Measurements from ENCODE around the gene SERPINE1.
"Not testable (repeated sequence)": the region's sequence is repeated elsewhere in the genome, so short reads cannot be mapped to it uniquely, and the experiment has no call there.

SERPINE1 gene

DNA sequence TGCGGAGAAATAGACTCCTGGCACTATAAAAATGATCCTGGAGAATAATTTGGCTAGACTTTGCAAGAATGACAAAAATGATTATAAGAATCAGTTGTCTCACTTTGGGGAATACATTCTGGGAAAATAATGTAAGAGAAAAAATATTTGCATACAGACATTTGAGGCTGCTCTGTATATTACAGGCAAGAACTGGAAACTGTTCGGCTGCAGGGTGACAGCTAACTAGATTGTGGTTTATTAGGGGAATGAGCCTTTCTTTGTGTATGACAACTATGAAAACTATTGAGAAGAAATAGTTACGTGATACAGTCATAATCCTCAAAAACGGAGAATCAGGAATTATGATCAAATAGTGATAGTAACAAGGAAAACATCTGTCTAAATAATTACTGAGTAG is 33.0 kb upstream of the SERPINE1 start:
- Histone ChIP-seq H3K4me1 (ENCODE audit: insufficient read depth, low read length) (peaks cover 4% of the 10 kb centered on the region), H3K9ac (ENCODE audit: low read length) (no peak overlapping the region), H3K4me3 (ENCODE audit: low read depth in 1 of 2, low read length in 2 of 2) (no peak overlapping the region), H3K9me3 (ENCODE audit: low read length) (no peaks in the 10 kb centered on the region), H3K27ac (ENCODE audit: low read depth, low read length) (no peak overlapping the region), H3K36me3 (ENCODE audit: insufficient read depth, low read length) (peaks cover 13% of the 10 kb centered on the region), H3K27me3 (ENCODE audit: control insufficient read depth in 1 of 2, insufficient read depth in 2 of 2, low read length in 2 of 2) (no peaks in the 10 kb centered on the region)

DNA sequence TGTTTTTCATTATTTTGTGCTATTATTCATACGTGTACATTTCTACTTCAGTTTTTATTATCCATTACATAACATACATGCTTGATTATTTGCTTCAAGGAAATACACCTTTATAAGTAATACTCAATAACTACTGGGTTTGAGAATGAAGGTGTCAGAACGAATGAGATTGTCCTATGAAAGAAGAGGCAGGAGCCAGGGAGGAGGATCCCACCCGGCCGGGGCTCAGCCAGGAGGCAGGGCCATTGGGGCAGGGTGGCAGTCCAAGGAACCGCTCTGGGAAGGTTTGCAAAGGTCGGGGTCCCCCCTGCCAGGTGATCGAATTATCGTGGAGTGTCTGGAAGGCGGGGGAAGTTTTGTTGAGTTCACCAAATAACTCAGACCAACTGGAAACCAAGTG is 32.5 kb upstream of the SERPINE1 start:
- H3K27me3 ChIP-seq (ENCODE audit: control insufficient read depth in 1 of 2, insufficient read depth in 2 of 2, low read length in 2 of 2) = no peaks in the 10 kb centered on the region
- no peak overlapping the region for H3K27ac ChIP-seq (ENCODE audit: low read depth, low read length)
- H3K9ac ChIP-seq (ENCODE audit: low read length) = no peak overlapping the region

DNA sequence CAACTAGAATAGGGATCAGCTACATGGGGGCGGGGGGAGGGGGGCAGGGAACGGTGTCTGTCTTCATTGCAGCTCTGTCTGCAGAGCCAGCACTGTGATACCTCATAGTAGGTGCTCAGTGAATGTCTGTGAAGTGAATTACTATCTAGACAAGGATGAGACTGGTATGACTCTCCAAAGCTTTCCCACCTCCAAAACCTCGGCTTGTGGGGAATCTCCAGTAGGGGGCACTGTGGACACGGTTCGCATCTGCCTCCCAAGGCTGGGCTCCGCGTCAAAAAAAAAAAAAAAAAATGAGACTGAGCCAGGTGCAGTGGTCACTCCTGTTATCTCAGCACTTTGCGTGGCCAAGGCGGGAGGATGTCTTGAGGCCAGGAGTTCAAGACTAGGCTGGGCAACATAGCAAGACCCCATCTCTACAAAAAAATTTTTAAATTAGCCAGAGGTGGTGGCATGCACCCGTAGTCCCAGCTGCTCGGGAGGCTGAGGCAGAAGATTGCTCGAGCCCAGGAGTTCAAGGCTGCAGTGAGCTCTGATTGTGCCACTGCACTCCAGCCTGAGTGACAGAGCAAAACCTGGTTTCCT is 32.0 kb upstream of the SERPINE1 start:
- Histone ChIP-seq H3K27me3 (ENCODE audit: control insufficient read depth in 1 of 2, insufficient read depth in 2 of 2, low read length in 2 of 2) (no peaks in the 10 kb centered on the region), H3K4me3 (ENCODE audit: low read depth in 1 of 2, low read length in 2 of 2) (no peak overlapping the region), H3K36me3 (ENCODE audit: insufficient read depth, low read length) (peaks cover 6% of the 10 kb centered on the region), H3K9ac (ENCODE audit: low read length) (no peak overlapping the region), H3K9me3 (ENCODE audit: low read length) (no peaks in the 10 kb centered on the region), H3K4me1 (ENCODE audit: insufficient read depth, low read length) (peaks cover 8% of the 10 kb centered on the region), H3K27ac (ENCODE audit: low read depth, low read length) (no peak overlapping the region)

More for the DNA sequence above, 32.5 kb upstream of the SERPINE1 start:
- H3K9me3 ChIP-seq (ENCODE audit: low read length) = no peaks in the 10 kb centered on the region
- no peak overlapping the region for H3K4me3 ChIP-seq (ENCODE audit: low read depth in 1 of 2, low read length in 2 of 2)
- H3K36me3 ChIP-seq (ENCODE audit: insufficient read depth, low read length) = peaks cover 9% of the 10 kb centered on the region
- H3K4me1 ChIP-seq (ENCODE audit: insufficient read depth, low read length) = peaks cover 4% of the 10 kb centered on the region

DNA sequence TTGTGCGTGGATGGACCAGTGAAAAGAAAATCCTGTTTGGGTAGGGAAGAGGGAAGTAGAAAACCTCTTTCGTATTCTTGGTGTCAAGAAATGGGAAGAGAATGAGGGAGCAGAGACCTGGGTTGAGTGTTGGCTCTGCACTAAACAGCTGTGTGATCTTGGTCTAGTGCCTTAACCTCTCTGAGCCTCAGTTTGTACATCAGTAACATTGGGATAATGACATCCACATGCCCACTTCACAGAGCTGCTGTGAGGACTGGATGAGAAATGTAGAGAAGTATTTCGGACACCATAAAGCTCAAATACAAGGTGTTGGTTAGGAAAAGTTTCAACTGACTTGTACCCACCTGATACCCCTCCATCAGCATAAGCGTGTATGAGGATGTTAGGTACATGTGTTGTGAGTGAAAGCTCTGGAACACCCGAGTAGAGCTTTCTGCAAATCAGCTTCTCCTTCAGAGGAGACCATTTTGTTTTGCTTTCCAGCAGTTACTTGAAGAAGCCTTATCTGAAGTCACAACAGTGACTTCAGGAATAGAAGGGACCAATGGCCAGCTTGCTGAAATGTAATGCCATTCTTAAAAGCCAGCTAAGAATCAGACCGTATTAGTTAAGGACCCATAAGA is 30.5 kb upstream of the SERPINE1 start:
- Histone ChIP-seq H3K27ac (ENCODE audit: low read depth, low read length) (no peak overlapping the region), H3K9me3 (ENCODE audit: low read length) (no peaks in the 10 kb centered on the region), H3K4me3 (ENCODE audit: low read depth in 1 of 2, low read length in 2 of 2) (no peak overlapping the region), H3K27me3 (ENCODE audit: control insufficient read depth in 1 of 2, insufficient read depth in 2 of 2, low read length in 2 of 2) (no peaks in the 10 kb centered on the region), H3K9ac (ENCODE audit: low read length) (no peak overlapping the region), H3K36me3 (ENCODE audit: insufficient read depth, low read length) (no peaks in the 10 kb centered on the region), H3K4me1 (ENCODE audit: insufficient read depth, low read length) (peaks cover 16% of the 10 kb centered on the region)

DNA sequence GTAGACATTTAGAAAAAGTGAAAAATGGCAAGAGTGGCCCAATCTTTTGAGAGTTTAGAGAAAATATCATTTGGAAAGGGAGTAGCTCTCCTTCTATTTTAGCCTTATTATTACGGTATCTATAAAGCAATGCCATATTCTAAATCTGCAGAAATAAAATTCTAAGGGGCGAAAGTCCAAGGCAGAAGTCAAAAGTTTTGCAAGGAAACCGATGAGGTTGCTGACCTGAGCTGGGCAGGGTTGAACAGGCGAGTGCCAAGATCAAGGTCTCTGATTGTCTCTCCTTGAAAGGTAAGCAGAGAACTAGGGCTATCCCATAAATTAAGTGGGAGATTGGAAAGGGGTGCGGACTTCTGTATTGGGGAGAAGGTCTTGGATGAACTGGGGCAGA is 30.0 kb upstream of the SERPINE1 start:
- Histone ChIP-seq H3K4me3 (ENCODE audit: low read depth in 1 of 2, low read length in 2 of 2) (no peak overlapping the region), H3K9ac (ENCODE audit: low read length) (no peak overlapping the region), H3K4me1 (ENCODE audit: insufficient read depth, low read length) (peaks cover 16% of the 10 kb centered on the region), H3K27me3 (ENCODE audit: control insufficient read depth in 1 of 2, insufficient read depth in 2 of 2, low read length in 2 of 2) (no peaks in the 10 kb centered on the region), H3K9me3 (ENCODE audit: low read length) (no peaks in the 10 kb centered on the region), H3K36me3 (ENCODE audit: insufficient read depth, low read length) (no peaks in the 10 kb centered on the region), H3K27ac (ENCODE audit: low read depth, low read length) (no peak overlapping the region)

DNA sequence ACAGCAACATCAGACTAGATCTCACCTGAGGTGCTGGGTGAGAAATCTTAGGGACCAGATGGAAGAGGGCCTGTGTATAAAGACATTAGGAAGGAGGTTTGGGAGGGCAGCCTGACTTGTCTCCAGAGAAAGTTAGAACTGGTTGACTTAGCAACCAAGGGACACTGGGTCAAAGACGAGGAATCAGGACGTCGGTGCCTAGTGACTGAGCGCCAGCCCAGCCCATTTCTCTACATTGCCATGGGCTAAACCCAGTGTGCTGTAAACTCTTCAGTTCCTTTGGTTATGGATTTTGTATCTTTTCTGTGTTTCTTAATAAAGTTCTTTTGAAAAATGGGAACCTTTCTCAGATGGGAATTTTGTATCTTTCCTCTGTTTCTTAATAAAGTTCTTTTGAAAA is 29.3 kb upstream of the SERPINE1 start:
- H3K4me1 ChIP-seq (ENCODE audit: insufficient read depth, low read length) = peaks cover 16% of the 10 kb centered on the region
- no peak overlapping the region for H3K9ac ChIP-seq (ENCODE audit: low read length)
- H3K27ac ChIP-seq (ENCODE audit: low read depth, low read length) = no peak overlapping the region
- H3K4me3 ChIP-seq (ENCODE audit: low read depth in 1 of 2, low read length in 2 of 2) = no peak overlapping the region
- no peaks in the 10 kb centered on the region for H3K36me3 ChIP-seq (ENCODE audit: insufficient read depth, low read length)
- H3K27me3 ChIP-seq (ENCODE audit: control insufficient read depth in 1 of 2, insufficient read depth in 2 of 2, low read length in 2 of 2) = no peaks in the 10 kb centered on the region
- no peaks in the 10 kb centered on the region for H3K9me3 ChIP-seq (ENCODE audit: low read length)

DNA sequence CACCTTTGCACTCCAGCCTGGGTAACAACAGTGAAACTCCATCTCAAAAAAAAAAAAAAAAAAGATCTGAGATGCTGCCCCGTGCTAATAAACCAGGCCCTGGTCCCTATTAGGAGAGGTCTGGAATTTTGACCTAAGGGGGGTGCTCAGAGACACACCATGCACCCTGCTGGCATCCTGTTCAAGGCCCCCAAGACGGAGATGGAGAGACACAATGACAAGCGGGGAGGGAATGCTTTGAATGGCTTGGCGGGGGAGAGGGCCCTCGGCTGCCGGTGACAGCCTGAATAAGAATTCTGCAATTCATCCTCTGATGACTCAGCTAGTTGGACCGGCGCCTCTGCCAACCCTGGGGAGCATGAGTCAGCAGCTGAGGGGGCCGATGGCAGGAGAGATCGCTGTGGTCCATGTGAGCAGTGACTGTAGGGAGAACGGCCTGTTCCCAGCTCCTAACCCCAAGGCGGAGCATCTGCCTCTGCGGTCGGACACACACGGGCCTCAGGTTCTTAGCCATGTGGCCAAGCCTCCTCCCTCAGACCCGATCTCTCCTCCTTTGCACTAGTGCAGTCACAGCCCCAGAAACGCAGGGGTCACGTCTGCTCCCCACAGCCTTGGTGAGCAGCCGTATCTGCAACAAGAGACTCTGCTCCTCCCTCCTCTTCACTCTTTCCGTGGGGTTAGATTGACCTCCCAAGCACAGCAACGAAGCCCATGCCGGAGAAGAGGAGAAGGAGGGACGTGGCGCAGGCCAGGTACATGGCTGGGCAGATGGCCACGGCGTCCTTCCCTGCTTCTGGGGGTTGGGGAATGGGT is 26.7 kb upstream of the SERPINE1 start:
- peaks cover 16% of the 10 kb centered on the region for H3K4me1 ChIP-seq (ENCODE audit: insufficient read depth, low read length)
- no peaks in the 10 kb centered on the region for H3K36me3 ChIP-seq (ENCODE audit: insufficient read depth, low read length)
- H3K9ac ChIP-seq (ENCODE audit: low read length) = no peak overlapping the region
- H3K4me3 ChIP-seq (ENCODE audit: low read depth in 1 of 2, low read length in 2 of 2) = no peak overlapping the region
- no peaks in the 10 kb centered on the region for H3K27me3 ChIP-seq (ENCODE audit: control insufficient read depth in 1 of 2, insufficient read depth in 2 of 2, low read length in 2 of 2)
- peak overlapping the region; percentile 52 for H3K27ac ChIP-seq (ENCODE audit: low read depth, low read length)
- no peaks in the 10 kb centered on the region for H3K9me3 ChIP-seq (ENCODE audit: low read length)

DNA sequence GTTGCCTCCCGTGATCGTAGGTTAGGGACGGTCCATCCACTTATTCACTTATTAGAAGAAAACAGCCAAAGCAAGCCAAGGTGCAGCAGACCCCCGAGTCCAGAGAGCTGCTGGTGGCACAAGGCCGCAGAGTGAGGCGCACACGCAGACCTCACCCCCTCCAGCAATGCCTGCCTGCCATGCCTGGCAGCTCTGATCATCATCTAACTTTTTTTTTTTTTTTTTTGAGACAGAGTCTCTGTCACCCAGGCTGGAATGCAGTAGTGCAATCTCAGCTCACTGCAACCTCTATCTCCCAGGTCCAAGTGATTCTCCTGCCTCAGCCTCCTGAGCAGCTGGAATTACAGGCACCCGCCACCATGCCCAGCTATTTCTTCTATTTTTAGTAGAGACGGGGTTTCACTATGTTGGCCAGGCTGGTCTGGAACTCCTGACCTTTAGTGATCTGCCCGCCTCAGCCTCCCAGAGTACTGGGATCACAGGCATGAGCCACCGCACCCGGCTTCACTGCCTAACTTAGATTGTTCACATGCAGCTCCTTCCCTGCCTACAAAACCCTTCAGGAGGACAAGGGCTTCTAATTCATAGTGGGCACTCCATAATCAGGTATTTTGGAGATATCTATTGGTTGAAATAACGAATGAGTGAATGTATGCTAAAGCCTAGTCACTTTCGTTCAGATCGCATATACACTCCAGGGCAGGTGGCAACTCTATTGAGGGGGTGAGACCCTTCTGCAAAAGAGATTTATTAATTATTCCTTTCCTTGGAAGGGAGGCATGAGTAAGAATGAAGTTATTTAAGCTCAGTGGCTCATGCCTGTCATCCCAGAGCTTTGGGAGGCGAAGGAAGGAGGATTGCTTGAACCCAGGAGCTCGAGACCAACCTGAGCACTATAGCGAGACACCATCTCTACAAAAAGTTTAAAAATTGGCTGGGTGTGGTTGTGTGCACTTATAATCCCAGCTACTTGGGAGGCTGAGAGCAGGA is 25.8 kb upstream of the SERPINE1 start:
- no peaks in the 10 kb centered on the region for H3K36me3 ChIP-seq (ENCODE audit: insufficient read depth, low read length)
- no peak overlapping the region for H3K27ac ChIP-seq (ENCODE audit: low read depth, low read length)
- H3K9ac ChIP-seq (ENCODE audit: low read length) = no peak overlapping the region
- H3K4me3 ChIP-seq (ENCODE audit: low read depth in 1 of 2, low read length in 2 of 2) = no peak overlapping the region
- no peaks in the 10 kb centered on the region for H3K27me3 ChIP-seq (ENCODE audit: control insufficient read depth in 1 of 2, insufficient read depth in 2 of 2, low read length in 2 of 2)
- H3K9me3 ChIP-seq (ENCODE audit: low read length) = no peaks in the 10 kb centered on the region
- peaks cover 16% of the 10 kb centered on the region for H3K4me1 ChIP-seq (ENCODE audit: insufficient read depth, low read length)

DNA sequence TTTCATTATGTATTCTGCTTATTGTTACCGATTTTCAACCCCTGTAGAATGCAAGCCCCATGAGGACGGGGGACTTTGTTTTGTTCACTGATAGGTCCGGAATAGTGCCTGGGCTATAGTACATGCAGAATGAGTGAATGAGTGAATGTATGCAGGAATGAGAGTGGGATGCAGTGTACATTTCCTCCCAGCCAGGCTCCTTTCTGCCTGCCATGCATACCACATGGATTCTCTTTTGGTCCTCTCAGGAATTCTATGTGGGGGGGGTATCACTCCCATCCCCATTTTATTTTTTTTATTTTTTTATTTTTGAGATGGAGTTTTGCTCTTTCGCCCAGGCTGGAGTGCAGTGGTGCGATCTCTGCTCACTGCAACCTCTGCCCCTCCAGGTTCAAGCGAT is 24.9 kb upstream of the SERPINE1 start:
- Histone ChIP-seq H3K9ac (ENCODE audit: low read length) (no peak overlapping the region), H3K4me1 (ENCODE audit: insufficient read depth, low read length) (peaks cover 16% of the 10 kb centered on the region), H3K9me3 (ENCODE audit: low read length) (no peaks in the 10 kb centered on the region), H3K27ac (ENCODE audit: low read depth, low read length) (no peak overlapping the region), H3K4me3 (ENCODE audit: low read depth in 1 of 2, low read length in 2 of 2) (no peak overlapping the region), H3K27me3 (ENCODE audit: control insufficient read depth in 1 of 2, insufficient read depth in 2 of 2, low read length in 2 of 2) (no peaks in the 10 kb centered on the region), H3K36me3 (ENCODE audit: insufficient read depth, low read length) (no peaks in the 10 kb centered on the region)

DNA sequence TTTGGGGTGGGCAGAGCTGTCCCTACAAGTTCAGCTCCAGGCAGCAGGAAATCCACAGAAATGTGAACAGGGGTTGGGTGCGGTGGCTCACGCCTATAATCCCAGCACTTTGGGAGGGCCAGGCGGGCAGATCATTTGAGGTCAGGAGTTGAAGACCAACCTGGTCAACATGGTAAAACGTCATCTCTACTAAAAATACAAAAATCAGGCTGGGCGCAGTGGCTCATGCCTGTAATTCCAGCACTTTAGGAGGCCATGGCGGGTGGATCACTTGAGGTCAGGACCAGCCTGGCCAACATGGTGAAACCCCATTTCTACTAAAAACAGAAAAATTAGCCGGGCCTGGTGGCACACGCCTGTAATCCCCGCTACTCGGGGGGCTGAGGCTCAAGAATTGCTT is 23.2 kb upstream of the SERPINE1 start:
- H3K9ac ChIP-seq (ENCODE audit: low read length); H3K4me3 ChIP-seq (ENCODE audit: low read depth in 1 of 2, low read length in 2 of 2); H3K9me3 ChIP-seq (ENCODE audit: low read length); H3K27ac ChIP-seq (ENCODE audit: low read depth, low read length); H3K27me3 ChIP-seq (ENCODE audit: control insufficient read depth in 1 of 2, insufficient read depth in 2 of 2, low read length in 2 of 2); H3K36me3 ChIP-seq (ENCODE audit: insufficient read depth, low read length): not testable (repeated sequence)
- H3K4me1 ChIP-seq (ENCODE audit: insufficient read depth, low read length) = peaks cover 16% of the 10 kb centered on the region

DNA sequence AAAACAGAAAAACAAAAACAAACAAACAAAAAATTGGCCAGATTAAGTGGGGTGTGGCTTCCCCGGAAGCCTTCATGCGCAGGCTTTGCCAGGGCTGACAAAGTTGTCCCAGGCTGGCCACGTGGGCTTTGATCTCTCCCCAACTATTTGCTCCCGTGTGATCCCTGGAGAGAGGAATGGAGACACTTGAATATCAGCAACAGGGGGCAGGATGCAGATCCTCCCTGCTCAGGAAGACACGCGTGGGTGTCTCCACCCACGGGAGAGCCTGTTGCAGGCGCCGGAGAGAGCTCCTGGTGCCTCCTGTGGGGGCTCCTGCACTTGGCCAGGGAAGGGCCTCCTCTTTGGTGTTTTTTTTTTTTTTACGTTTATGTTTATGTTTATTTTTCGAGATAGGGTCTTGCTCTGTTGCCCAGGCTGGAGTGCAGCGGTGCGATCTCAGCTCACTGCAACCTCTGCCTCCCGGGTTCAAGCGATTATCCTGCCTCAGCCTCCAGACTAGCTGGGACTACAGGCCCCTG is 22.7 kb upstream of the SERPINE1 start:
- Histone ChIP-seq H3K4me3 (ENCODE audit: low read depth in 1 of 2, low read length in 2 of 2) (no peak overlapping the region), H3K9me3 (ENCODE audit: low read length) (no peaks in the 10 kb centered on the region), H3K27ac (ENCODE audit: low read depth, low read length) (no peak overlapping the region), H3K4me1 (ENCODE audit: insufficient read depth, low read length) (peaks cover 14% of the 10 kb centered on the region), H3K27me3 (ENCODE audit: control insufficient read depth in 1 of 2, insufficient read depth in 2 of 2, low read length in 2 of 2) (no peaks in the 10 kb centered on the region), H3K36me3 (ENCODE audit: insufficient read depth, low read length) (no peaks in the 10 kb centered on the region), H3K9ac (ENCODE audit: low read length) (no peak overlapping the region)

All from muscle layer of colon (tissue), 2 donors.